Uterus (tissue), 2 donors: Measurements from ENCODE around the gene KCNA10.

ENCODE experiments used
- CTCF ChIP-seq, 4 experiments: fragments of 200-600 bp in 2 of 4; fragments of 450-650 bp in 2 of 4; sonication (generic) in 2 of 4; IDR thresholded peaks; one replicate each; pipeline ENCODE4 v1.5.1; 2016 to 2019; ENCODE audit warnings: antibody characterized with exemption in 4 of 4, mild to moderate bottlenecking in 2 of 4, moderate library complexity in 1 of 4
- POLR2A ChIP-seq, 2 donors: fragments of 450-650 bp; IDR thresholded peaks; one replicate each; pipeline ENCODE4 v1.6.1; 2016; ENCODE audit warnings: antibody characterized with exemption in 2 of 2, mild to moderate bottlenecking in 1 of 2, moderate library complexity in 1 of 2

GRCh38 chr1:110477041-110477440 is 41.9 kb downstream of the KCNA10 start:
- TF ChIP-seq POLR2A (IDR thresholded peaks at IDR 0.05) (no peak), CTCF (IDR thresholded peaks at IDR 0.05) (no peak)
